ENCODE data around the gene DGKG.

Gene DGKG

DNA sequence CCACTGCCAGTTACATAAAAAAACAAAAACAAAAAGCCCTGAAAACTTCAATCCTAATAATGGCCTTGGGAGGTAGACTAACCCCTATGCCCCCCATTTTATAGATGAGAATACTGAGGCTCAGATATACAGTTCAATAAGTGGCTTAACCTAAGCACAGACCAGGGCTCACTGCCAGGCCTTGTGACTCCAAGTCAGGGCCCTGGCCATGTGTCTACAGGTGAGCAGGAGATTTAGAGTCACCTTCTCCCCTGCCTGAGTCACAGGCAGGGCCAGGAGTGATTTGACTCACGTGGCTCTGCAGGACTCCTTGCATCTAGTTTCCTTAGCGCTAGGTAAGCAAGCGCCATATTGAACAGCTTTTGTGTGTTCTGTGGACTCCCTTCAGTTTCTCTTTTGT, 154.5 kb downstream of the DGKG start:
- DNase-seq, result no peak

DNA sequence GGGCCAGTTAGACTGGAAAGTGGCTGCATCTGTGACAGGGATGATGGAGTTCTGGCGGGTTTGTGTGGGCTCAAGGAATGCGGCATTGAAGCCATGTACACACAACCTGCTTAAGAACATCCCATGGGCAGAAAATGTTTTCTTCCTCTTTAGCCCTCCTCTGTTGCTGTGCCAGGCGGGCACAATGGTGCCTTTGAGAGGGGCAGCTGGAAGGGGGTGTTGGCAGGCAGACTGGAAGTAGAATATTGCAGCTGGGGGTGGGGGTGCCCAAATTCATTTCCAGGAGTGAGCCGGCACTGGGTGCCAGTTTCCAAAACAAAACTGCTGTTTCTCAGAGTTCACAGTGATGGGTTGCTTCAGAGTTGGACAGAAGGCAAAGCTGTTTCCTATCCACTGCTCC, 161.3 kb downstream of the DGKG start:
- no peak for DNase-seq

DNA sequence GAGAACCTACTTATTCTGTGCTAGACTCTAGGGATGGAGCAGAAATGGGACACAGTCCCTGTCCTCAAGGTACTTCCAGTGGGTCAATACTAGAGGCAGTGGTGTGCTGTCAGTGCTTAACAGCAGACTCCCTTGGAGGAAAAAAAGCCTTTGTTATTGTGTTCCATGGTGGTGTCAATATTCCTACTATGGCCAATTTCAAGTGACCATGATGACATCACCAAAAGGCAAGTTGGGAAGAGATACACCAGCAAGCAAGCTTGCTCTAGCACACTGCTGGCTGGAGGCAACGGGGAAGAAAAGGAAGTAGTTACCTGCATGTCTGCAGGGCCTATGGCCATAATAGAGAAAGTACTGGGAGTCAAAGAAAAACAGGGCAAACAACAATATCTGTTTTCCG, 163.6 kb downstream of the DGKG start:
- DNase-seq, result no peak

DNA sequence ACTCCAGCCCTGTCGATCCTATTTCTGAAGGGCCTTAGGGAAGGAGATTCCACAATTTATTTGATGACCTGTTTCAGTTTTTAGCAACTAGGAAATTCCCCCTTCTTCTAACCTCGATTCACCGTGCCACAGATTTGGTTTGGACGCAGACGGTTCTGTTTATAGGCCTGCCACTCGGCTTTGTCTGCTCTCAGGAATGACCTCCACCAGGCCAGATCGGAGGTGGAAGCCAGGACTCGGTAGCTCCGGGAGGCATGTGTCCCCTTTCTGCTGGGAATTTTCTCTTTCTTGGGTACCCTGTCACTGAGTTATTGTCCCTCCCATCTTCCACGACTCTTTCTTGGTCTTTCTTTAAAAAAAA, 167.6 kb downstream of the DGKG start:
- no peak for DNase-seq

DNA sequence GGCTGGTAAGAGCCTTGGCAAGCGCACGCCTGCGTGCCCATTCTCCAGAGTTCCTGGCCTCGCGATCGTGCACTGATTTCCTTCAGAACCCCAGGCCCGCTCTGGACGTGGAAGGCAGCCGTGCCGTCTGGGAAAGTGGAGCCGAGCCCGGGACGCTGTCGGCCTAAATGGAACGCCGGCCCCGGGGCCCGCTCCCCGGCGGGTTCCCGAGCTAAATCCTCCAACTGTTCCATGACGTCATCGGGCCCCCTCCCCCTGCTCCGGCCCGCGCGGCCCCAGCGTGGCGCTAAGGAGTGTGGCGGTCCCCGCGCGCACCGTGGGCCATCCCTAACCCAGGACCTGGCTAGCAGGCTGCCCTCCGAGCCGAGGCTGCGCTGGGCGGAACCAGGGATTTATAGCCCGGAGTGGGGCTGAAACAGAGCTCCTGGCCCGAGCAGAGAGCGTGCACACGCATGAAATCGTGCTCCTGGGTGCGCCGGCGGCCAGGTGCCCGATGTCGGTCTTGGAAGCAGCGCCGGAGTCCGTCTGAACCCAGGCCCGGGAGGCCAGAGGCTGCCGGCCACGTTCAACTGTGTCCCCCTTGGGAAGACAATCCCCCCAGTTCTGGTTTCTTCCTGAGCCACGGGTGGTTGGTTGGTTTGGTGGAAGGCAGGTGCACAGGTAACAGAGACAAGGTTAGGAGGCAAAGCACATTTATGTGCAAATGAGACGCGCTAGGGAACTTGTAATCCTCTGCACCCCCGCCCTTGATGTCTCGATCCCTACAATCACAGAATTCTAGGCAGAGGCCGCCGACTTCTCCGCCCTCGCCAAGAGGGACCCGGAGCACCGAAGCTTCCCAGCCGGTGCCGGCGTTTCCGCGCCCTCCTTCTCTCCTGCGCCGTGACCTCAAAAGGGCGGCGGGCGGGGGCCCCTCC, 168.2 kb downstream of the DGKG start:
- DNase-seq, result no peak

DNA sequence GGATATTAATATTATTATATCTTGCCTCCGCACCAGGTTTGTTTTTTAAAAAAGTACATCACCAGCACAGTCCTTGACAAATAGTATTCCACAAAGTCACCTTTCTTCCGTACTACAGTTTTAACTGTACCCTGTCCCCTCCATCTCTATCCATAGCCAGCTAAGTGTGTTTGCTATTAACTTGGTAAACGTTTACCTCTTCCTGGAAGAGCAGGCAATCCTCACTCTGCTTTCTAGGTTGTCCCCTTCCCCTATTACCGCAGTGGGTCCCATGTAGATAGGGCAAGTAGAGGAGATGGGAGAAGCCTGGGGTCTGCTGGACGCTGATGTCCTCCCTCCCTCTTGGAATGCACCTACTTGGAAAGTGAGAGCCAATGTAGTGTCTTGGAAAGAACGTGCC, 169.2 kb downstream of the DGKG start:
- no peak for DNase-seq

DNA sequence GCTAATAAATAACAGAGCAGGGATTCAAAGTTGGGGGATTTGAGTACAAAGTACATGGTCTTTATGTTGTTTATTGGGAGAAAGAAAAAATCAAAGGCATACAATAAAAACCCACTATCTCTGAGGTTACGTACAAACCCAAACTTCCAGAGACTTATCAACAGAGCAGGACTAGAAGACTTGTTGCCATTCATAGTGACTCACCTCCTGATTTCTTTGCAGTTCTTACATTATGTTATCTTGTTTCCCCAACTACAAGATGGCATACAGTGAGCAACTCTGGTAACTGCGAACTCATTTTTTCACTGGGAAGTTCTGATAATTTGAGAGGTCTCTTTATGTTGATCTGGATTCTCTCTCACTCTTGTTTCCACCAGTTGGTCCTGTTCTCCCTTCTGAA, 172.5 kb downstream of the DGKG start:
- no peak for DNase-seq

DNA sequence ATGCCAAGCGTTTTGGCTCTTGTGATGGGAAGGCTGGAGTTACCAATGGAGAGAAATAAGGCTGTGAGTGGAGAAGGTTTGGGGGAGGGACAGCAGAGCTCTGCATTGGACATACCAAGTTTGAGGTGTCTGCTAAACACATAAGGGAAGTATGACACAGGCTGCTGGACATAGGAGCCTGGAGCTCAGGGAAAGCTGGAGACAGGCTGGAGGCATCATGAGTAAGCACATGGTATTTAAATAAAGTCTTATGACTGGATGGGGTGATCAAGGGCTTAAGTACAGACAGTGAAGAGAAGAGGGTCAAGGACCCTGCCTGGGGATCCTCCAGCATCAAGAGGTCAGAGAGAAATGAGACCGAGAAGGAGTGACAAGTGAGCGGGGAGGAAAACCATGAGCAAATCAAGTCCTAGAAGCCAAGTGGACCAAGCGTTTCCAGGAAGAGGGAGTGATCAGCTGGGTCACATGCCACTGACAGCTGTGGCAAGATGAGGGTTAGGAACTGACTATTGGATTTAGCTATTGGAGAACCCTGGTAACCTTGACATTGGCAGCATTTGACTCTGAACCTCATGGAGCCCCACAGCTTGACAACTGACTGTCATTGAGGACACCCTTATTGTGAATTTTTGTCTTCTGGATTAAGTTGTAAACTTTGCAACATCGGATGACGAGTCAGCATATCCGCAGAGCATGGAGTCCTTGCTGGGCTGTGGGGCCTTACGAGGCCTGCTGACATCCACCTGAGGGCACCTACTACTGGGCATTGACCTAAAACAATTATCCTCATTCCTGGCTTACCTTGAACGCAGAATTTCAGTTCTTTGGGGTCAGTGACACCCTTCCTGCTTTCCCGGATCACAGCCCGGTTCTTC, 174.4 kb downstream of the DGKG start:
- no peak for DNase-seq

DNA sequence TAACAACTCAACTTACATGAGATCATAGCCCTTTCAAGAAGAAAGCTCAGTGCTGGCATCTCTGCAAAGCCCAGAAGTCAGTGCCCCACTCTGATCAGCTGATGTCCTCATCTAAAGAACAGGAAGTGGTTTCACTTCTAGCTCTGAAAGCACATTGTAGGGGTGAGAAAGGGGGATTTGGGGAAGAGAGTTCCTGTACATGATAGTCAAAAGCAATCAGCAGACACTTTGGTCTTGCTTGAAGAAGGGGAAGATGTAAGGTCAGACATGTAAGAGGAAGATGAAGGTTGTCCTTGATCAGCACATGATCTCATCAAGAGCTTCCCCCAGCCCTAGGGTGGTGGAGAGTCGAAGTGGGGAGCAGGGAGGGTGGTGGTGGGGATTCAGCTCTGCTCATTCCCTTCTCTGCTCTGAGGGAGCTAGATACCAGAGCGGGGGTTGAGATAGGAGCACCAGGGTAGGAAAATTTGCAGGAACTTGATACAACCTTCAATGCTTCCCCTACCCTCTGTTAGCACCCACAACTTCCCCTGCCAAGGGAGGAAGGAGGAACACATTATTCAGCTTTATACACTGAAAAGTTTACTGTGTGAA, 176.7 kb downstream of the DGKG start:
- peak; percentile 26 for DNase-seq

DNA sequence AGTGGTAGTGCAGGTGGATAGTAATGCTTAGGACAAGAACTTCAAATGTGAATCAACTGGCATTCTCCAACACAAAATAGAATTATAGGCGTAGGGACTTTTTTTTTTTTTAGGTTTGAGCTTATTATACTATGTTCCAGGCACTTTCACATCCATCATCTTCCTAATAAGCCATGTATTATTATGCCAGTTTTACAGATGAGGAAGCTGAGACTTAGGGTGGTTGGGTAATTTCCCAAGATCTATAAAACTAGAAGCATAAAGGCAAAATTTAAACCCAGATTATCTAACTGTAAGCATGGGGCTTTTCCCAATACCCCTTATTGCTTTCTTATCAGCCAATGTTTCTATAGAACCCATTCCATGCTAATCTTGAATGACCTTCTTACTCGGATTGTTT, 178.0 kb downstream of the DGKG start:
- DNase-seq, result no peak

DNA sequence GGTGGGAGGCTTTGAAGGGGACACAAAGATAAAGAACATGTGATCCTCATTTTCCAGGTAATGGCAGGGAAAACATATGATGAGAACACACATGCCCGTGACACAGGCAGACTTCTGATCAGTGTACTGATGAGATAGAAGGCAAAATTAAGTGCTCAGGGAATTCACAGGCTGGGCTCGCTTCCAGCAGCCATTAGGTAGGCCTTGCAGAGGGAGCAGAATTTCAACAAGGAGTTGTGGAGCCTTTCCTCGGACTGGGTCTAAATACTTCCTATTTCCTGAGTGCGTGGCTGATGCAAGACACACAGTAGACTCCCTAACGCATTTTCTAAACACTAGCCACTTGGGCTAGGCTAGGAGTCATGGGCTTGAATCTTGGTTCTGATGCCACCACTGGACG, 179.2 kb downstream of the DGKG start:
- no peak for DNase-seq

DNA sequence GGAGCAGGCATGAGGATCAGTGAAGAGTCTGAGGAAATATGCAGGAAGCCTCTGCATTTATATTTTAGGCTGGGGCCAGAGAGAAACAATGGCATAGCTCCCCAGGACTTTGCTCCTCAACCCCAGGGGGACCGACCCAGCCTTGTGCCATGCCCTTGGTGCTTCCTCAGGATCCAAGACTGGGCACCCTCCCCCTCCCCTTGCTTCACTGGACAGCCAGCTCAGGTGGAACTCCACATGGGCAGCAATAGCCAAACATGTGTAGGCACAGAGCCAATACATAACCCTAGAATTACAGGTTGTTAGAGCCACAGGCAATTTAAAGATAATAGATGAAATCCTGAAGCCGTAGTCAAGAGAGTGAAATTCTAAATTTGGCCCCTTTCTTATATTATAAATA, 180.1 kb downstream of the DGKG start:
- DNase-seq, result no peak

DNA sequence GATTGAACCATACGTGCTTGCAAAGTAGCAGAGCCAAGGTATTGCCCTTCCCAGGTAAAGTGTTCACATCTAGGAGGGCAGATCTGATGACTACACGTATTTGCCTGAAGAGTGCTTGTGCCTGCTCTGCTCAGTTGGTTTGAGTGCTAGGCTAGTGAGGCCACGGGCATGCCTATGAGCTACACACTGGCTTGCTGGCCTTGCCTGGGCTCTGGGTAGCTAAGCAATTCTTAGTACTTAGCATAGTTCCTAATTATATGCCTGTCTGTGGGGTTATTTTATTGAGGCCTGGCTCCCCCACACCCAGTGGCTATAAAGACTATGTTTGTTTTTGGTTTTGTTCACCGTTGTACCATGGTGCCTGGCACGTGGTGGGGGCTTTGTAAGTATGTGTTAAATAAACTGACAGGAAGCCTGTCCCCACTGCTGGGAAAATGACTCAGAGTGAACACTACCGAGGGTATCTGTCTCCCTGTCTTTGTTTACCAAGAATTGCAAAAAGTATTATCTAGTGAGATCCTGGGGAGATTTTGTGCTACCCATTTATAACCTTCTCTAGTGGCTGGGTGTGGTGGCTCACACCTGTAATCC, 181.0 kb downstream of the DGKG start:
- DNase-seq, result no peak

DNA sequence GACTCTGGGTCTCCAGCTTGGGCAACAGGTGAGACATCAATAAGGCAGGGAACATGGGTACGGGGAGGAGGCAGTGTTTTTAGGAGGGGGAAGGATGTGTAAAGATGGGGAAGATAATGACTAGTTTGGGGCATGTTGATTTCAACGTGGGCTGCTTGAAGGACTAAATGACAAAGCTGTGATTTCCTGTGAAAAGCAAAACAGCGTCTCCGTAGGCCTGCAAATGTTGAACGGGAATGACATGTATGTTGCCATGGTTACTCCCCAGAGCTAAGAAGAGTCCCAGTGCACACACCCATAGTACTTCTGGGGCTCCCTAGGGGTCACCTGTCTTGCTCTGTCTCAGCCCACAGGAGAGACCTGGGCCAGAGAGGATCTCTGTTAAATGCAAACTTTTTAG, 181.9 kb downstream of the DGKG start:
- DNase-seq, result no peak

DNA sequence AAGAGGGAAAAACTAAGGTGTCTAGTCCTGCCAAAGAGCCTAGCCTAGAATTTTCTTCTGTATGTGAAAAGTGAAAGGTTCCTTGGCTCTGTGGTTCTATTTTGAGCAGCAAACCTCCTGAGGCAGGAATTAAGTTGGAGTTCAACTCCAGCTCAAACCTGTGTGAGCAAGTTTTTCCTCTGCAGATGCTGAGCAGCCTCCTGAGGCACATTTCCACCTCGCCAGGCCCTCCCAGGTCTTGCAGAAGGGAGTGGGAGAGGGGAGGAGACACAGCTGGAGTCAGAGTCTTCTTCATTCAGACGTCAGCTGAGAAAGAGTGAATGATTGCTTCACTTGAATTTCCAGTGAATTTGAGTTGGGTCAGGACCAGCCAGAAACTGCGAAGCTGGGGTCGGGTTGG, 183.6 kb downstream of the DGKG start:
- DNase-seq, result no peak

DNA sequence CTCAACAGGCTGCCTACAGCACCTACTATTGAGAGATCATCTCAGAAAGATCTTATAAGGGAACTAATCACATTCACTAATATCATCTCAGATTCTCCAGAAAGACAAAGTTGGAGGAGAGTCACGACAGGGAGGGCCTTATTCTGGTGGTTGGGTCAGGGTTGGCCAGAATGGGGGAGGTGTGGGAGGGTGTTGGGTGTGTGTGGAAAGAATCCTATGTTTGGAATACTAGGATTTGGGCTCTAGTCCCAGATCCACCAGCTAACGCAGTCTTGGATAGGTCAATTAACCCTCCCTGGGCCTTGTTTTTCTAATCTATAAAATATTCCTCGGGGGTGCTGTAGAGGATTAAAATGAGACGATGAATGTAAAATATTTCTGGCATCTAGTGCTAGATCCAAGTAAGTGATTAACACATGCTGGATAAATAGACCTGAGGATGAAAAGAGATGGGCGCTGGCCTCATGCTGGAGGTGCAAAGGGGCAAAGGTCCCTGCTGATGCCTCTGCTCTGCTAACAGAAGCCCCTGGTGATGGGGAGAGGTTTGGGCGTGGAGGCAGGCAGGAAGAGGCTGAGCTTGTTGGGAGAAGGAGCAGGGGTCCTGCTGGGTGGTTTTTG, 185.6 kb downstream of the DGKG start:
- no peak for DNase-seq

DNA sequence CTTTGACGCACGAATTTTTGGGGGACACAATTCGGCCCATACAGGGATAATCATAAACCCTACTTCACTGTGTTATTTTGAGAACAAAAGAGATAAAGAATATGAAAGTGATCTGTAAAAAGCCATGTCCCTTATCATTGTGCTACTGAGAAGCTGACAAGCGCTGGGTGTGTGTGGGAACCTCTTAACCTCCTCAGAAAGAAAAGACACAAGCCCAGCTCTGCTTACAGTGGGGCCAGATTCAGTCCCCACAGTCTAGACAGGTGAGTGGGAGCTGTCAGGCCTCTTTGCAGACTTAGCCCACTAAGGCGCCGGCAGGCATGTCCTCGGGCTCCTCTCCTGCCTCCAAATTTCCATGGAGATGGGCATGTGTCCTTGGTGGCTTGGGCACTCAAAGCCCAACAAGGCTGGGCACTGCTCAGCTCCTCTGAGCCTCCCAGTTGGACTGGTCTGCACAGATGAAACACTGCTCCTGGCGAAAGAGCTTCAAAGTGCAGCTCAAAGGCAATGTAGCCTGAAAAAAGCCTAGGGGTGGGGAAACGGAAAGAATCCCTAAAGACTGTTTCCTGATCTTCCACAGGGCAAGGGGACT, 188.7 kb downstream of the DGKG start:
- no peak for DNase-seq

DNA sequence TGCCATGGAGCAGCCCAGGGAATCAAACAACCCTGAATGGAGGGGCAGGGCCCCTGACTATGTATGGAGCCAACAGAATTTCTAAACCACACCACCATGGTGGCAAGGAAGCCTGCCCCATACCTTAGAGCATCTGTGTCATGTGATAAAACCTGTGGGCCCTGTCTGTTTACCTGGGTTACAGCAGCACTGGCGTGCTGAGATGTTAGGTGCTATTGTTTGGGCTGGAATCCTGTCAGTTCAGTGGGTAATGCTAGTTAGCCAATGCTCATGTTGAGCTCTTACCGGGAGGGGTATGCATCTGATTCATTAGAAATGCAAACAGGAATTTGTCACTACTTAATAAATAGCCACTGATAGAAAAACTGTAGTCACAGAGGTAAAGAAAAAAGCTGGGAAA, 189.7 kb downstream of the DGKG start:
- no peak for DNase-seq

DNA sequence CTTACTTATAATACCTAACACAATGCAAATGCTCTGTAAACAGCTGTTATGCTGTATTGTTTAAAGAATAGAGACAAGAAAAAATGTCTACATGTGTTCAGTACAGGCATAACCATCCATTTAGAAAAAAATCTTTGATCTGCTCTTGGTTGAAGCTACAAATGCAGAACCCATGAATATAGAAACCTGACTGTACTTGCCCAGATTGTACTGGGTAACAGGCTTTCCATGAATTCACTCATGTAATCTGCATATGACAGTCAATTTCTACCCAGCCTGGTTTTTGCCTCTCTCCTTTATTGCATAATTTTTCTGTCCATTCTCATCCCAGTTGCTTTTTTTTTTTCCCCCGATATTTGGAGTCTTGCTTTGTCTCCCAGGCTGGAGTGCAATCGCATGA, 190.5 kb downstream of the DGKG start:
- DNase-seq, result no peak

DNA sequence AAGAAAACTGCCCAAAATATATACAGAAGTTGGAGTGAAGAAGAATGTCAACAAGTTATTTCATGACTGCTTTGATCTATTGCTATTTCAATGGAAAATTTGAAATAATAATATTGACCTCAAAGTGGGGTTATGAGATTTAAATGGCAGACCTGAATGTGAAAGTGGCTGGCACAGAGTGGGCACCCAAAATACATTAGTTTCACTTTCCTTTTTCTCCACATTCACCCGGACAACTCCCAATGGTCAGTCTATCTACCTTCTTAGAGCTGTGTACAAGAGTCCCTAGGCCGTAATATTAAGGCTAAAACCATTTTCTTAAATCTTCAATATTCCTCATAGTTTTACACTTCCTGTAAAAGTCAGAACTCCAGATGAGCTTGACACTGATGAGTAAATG, 191.5 kb downstream of the DGKG start:
- DNase-seq, result no peak

DNA sequence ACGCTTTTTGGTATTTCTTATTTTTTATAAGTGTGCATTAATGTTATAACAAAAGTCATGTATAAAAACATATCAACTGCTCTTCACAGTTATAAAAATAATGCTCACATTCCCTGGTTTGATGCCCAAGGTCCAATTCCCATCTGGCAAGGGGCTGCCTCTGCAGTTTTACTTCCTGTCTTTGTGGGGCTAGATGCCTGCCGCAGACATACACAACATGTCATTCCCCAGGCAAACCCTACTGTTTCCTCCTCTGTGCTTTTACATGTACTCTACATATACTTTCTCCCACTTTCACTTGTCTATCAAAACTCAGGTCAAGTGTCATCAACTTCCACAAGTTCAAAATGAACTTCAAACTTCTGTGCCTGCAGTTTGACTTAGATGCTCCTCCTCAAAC, 192.7 kb downstream of the DGKG start:
- DNase-seq, result no peak

DNA sequence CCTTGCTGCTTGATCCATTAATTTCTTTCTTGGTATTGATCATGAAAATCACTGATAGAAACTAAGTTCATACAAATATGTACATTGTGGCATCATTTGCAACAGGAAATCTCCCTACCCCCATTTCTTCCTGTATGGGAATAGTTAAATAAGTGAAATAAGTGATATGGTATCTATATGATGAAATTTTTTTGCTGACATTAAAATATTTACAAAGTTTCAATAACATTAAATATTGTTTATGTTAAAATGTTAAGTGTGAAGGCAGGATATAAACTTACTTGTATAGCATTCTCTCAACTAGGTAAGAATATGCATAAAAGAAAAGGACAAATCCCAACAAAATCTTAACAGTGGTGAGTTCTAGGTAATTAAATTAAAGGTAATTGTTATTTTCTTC, 193.1 kb downstream of the DGKG start:
- no peak for DNase-seq

Data from CD4-positive, alpha-beta T cell treated with Interleukin-6 for 4 hours (primary cell).